ENCODE measurements around the gene COG8. TPM values are rescaled to one million over a fixed set of nuclear protein-coding genes. Genes with fewer than 3 reads are reported as not detected.

COG8 gene
- total RNA-seq, 2 donors from 2014 or later = 24.4 to 31.8 TPM

DNA sequence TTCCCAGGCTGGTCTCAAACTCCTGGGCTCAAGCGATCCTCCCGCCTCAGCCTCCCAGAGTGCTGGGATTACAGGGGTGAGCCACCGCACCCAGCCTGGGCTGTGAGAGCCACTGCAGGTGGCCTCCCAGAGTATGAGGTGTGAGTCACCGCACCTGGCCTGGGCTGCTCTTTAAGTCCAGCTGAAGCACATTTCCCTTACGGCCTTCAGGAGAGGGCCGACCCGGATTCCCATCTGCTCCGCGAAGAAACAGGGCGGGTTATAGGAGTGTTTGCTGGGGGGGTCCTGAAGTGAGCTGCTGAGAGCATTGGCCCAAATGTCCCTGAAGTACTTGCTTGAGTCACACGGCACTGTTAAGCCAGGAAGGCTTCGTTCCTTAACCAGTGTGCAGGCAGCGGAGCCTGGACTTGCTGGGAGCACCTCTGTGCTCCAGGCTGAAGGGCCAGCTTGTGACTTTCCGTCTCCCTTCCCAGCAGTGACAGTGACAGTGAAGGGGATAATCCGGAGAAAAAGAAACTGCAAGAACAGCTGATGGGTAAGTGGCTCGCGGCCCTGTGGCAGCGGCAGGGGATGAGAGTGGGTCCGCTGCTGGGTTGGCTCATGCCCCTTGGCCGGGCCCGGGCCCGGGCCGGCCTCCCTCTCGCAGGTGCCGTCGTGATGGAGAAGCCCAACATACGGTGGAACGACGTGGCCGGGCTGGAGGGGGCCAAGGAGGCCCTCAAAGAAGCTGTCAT lies 21.0 kb downstream of the COG8 start:
- no peak for DNase-seq (ENCODE audit: low spot score)
- no peaks in the 10 kb centered on the region for H3K9me3 ChIP-seq
- no peak overlapping the region for H3K27ac ChIP-seq
- no peak overlapping the region for H3K4me3 ChIP-seq
- H3K36me3 ChIP-seq = peaks cover 78% of the 10 kb centered on the region
- H3K4me1 ChIP-seq = no peaks in the 10 kb centered on the region
- TF ChIP-seq, protein P1, sequence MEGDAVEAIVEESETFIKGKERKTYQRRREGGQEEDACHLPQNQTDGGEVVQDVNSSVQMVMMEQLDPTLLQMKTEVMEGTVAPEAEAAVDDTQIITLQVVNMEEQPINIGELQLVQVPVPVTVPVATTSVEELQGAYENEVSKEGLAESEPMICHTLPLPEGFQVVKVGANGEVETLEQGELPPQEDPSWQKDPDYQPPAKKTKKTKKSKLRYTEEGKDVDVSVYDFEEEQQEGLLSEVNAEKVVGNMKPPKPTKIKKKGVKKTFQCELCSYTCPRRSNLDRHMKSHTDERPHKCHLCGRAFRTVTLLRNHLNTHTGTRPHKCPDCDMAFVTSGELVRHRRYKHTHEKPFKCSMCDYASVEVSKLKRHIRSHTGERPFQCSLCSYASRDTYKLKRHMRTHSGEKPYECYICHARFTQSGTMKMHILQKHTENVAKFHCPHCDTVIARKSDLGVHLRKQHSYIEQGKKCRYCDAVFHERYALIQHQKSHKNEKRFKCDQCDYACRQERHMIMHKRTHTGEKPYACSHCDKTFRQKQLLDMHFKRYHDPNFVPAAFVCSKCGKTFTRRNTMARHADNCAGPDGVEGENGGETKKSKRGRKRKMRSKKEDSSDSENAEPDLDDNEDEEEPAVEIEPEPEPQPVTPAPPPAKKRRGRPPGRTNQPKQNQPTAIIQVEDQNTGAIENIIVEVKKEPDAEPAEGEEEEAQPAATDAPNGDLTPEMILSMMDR (IDR thresholded peaks at IDR 0.05) = no peak
- H3K27me3 ChIP-seq = no peaks in the 10 kb centered on the region

DNA sequence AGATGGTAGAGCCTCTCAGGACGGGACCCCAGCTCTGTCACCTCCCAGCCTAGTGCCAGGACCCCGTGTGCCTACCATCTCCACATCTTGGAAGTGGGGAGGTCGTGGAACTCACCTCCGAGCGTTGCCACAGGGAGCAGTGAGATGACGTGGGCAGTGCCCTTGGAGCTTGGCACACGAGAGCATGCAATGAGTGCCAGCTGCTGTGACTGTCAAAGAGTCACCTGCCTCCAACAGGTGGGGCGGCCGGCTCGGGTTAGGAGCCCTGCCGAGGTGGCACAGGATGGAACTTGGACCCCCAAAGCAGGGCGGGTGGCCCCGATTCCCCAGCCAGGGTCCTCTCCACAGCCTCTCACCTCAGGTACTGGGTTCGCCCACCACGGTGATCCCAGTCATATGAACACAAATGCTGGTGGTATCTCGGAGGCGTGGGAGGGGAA lies 22.7 kb downstream of the COG8 start:
- Histone ChIP-seq H3K27ac (no peak overlapping the region), H3K4me3 (no peak overlapping the region), H3K9me3 (no peaks in the 10 kb centered on the region), H3K4me1 (peaks cover 0 to 17% of the 10 kb centered on the region in 2 donors), H3K27me3 (no peaks in the 10 kb centered on the region), H3K36me3 (peaks cover 60% of the 10 kb centered on the region)
- DNase-seq (ENCODE audit: low spot score) = no peak
- TF ChIP-seq, protein P1 (IDR thresholded peaks at IDR 0.05) = no peak

DNA sequence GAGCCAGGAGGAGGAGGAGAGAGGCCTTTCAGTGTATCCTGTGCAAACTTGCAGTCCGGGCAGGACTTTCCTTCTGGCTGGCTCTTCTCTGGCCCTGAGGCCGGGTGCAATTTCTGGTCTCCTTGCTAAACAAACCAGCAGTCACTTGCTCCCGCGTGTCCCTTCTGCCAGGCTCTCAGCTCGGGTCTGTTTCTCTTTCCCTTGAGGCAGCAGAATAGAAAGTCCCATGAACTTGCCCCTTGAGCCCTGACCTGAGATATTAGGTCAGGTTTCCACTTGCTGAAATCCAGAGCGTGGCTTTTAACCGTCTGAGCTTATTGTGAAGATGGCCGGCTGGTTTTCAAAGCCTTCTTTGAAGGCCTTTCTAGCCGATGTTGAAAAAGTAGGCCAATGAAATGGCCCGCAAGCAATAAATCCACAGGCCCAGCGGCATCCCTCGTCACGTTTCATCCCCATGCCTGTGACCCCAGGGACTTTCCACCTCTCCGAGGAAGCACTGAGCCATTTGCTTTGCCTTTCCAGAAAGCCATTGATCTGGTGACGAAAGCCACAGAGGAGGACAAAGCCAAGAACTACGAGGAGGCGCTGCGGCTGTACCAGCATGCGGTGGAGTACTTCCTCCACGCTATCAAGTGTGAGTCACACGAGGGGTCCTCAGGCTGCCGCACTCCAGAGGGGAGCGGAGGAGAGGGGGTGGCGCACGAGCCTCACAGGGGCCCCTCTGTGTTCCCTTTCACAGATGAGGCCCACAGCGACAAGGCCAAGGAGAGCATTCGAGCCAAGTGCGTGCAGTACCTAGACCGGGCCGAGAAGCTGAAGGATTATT lies 23.7 kb downstream of the COG8 start:
- TF ChIP-seq, protein P1 (IDR thresholded peaks at IDR 0.05) = no peak
- Histone ChIP-seq H3K4me1 (peaks cover 0 to 18% of the 10 kb centered on the region in 2 donors), H3K27me3 (no peaks in the 10 kb centered on the region), H3K9me3 (no peaks in the 10 kb centered on the region), H3K4me3 (no peak overlapping the region), H3K27ac (no peak overlapping the region), H3K36me3 (peaks cover 51% of the 10 kb centered on the region)
- no peak for DNase-seq (ENCODE audit: low spot score)

DNA sequence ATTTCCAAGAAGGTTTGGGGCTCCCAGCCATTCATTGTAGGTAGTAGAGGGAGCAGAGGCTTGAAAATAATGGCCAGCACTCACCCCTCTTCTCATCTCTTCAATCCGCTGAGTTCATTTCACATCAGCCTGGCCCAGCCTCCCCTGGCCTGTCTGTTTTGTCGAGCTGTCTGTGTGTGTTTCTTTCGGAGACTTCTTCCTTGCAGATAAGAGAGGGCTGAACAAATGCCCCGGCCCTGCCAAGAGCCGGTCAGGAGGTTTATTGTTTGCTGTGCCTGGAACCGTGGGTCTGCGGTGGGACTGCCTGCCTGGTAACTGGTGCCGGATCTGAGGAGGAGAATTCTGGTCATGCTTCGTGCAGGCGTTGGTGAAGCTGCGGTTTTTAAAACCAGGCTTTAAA lies 24.8 kb downstream of the COG8 start:
- DNase-seq (ENCODE audit: low spot score) = no peak
- Histone ChIP-seq H3K27me3 (no peaks in the 10 kb centered on the region), H3K36me3 (peaks cover 40% of the 10 kb centered on the region), H3K27ac (no peak overlapping the region), H3K4me1 (peaks cover 0 to 21% of the 10 kb centered on the region in 2 donors), H3K4me3 (no peak overlapping the region), H3K9me3 (no peaks in the 10 kb centered on the region)
- TF ChIP-seq, protein P1 (IDR thresholded peaks at IDR 0.05) = no peak

DNA sequence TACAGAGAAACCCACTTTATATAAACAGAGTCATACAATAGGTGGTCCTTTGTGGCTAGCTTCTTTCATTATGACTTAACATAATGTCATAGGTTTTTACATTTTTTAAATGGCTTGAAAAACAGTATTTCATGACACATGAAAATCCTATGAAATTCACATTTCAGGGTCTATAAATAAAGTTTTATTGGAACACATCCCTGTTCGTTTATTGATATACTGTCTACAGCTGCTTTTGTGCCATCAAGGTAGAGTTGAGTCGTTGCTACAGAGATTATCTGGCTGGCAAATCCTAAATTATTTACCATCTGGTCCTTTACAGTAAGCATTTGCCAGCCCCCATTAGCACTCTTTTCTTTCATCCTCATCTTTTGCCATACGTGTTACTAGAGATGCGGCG lies 25.9 kb downstream of the COG8 start:
- peaks cover 0 to 21% of the 10 kb centered on the region in 2 donors for H3K4me1 ChIP-seq
- H3K36me3 ChIP-seq = peaks cover 29% of the 10 kb centered on the region
- no peaks in the 10 kb centered on the region for H3K27me3 ChIP-seq
- no peak overlapping the region for H3K27ac ChIP-seq
- no peak for DNase-seq (ENCODE audit: low spot score)
- TF ChIP-seq, protein P1 (IDR thresholded peaks at IDR 0.05) = no peak
- no peak overlapping the region for H3K4me3 ChIP-seq
- H3K9me3 ChIP-seq = no peaks in the 10 kb centered on the region

Data from right atrium auricular region (tissue), 2 donors.